Esophagus squamous epithelium (tissue), 4 donors: ENCODE results near the gene BPIFB1.

Experiments
- CTCF ChIP-seq, 6 experiments: fragments of 450-650 bp in 4 of 6; fragments of 200-600 bp in 2 of 6; sonication (generic) in 2 of 6; IDR thresholded peaks; one replicate each; pipeline ENCODE4 v1.5.1; 2016 to 2019; ENCODE audit warnings: antibody characterized with exemption in 6 of 6, mild to moderate bottlenecking in 4 of 6, moderate library complexity in 4 of 6
- POLR2A ChIP-seq, 4 donors: fragments of 450-650 bp; IDR thresholded peaks; one replicate each; pipeline ENCODE4 v1.6.1; 2017; ENCODE audit warnings: antibody characterized with exemption in 4 of 4, mild to moderate bottlenecking in 4 of 4, moderate library complexity in 3 of 4

GRCh38 chr20:33323236-33323635, 40.2 kb downstream of the BPIFB1 start:
- TF ChIP-seq CTCF (IDR thresholded peaks at IDR 0.05) (no peak), POLR2A (IDR thresholded peaks at IDR 0.05) (no peak)
